IPS-15b (cell line): ENCODE data around the gene XPO6.

ENCODE experiments used
- H3K27me3 ChIP-seq: one replicate; pipeline ENCODE4 v1.6.1; 2013; ENCODE audit warnings: low read length; ENCODE audit not compliant: control insufficient read depth, insufficient read depth
- H3K36me3 ChIP-seq: one replicate; pipeline ENCODE4 v1.6.1; 2013; ENCODE audit warnings: low read length; ENCODE audit not compliant: control insufficient read depth, insufficient read depth
- H3K4me1 ChIP-seq: one replicate; pipeline ENCODE4 v1.6.1; 2013; ENCODE audit warnings: mild to moderate bottlenecking, low read length; ENCODE audit not compliant: control insufficient read depth, insufficient read depth
- H3K4me3 ChIP-seq: one replicate; pipeline ENCODE4 v1.5.1; 2013; ENCODE audit warnings: low read depth, low read length
- H3K9ac ChIP-seq: one replicate; pipeline ENCODE4 v1.6.1; 2013; ENCODE audit warnings: low read depth, mild to moderate bottlenecking, low read length
- H3K9me3 ChIP-seq: one replicate; pipeline ENCODE4 v1.6.1; 2013; ENCODE audit warnings: mild to moderate bottlenecking, low read length; ENCODE audit not compliant: control insufficient read depth, insufficient read depth

The XPO6 gene

DNA sequence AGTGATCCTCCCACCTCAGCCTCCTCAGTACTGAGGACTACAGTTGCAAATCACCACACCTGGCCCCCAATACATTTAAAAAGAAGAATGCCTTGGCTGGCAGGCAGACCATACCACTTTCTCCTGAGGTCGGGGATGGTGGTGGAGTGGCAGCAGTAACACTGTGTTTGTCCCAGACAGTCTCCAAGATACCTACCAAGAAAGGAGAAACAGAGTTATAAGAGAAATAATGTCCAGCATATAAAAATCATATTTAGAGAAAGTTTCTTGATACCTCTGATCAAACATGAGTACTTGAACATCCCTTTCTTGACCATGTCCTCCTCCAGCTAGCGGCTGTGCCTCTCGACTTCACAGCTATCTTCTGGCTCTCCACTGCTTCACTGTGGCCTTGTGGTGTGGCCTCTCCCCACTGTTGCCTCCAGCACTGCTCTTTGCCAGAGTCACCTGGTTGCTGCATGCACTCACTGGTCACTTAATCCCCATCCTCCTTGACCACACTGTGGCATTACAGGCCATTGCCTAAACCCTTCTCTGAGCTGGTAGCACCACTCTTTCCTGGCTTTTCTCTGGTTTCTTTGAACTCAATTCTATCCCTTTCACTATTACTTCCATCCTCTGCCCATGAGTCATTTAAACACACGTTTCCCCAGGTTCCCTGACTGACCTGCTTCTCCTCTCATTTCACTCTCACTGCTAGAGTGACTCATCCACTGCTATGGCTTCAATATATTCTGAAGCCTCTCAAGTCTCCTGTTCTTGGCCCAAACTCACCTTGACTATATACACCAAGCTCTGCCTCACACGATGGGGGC lies 45.2 kb downstream of the XPO6 start:
- H3K4me3 ChIP-seq = no peak overlapping the region
- H3K4me1 ChIP-seq = no peaks in the 10 kb centered on the region
- peaks cover 10% of the 10 kb centered on the region for H3K36me3 ChIP-seq
- no peaks in the 10 kb centered on the region for H3K27me3 ChIP-seq
- H3K9me3 ChIP-seq = no peaks in the 10 kb centered on the region
- H3K9ac ChIP-seq = no peak overlapping the region

DNA sequence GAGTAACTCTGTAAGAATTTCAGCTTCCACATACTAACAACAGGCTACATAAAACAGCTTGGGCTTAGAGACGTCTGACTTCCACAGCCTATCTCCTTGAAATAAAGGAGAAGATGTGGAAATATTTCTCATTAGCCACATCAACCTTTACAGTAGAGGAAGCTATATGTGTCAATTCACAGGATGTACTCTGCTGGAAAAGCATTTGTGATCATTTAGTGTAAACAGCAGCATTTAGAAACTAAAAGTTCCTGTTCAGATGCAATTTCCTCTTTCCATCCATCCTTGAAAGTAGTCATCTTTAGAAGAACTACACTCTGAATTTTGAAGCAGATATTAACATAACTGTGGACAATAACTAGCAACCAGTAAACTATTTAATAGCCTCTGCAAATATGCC lies 46.2 kb downstream of the XPO6 start:
- Histone ChIP-seq H3K36me3 (peaks cover 10% of the 10 kb centered on the region), H3K27me3 (no peaks in the 10 kb centered on the region), H3K9me3 (no peaks in the 10 kb centered on the region), H3K9ac (no peak overlapping the region), H3K4me1 (no peaks in the 10 kb centered on the region), H3K4me3 (no peak overlapping the region)

DNA sequence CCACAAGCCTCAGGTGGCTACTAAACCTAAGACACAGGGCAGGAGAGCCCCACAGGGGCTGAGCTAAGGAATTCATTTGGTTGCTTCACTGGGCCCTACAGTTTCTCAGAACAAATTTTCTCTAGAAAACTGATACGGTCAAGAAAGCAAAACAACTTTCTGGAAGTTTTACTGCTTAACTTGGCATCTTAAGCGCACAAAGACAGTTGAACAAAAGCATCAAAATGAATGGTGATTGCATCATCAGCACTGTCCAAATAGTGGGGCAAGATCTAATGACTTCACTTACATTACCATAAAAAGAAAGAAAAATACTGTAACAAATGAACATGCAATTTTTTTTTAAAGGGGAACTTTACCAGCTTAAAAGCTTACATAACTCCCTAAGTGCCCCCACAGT lies 47.6 kb downstream of the XPO6 start:
- Histone ChIP-seq H3K4me1 (no peaks in the 10 kb centered on the region), H3K36me3 (peaks cover 7% of the 10 kb centered on the region), H3K9me3 (no peaks in the 10 kb centered on the region), H3K27me3 (no peaks in the 10 kb centered on the region), H3K4me3 (no peak overlapping the region), H3K9ac (no peak overlapping the region)

DNA sequence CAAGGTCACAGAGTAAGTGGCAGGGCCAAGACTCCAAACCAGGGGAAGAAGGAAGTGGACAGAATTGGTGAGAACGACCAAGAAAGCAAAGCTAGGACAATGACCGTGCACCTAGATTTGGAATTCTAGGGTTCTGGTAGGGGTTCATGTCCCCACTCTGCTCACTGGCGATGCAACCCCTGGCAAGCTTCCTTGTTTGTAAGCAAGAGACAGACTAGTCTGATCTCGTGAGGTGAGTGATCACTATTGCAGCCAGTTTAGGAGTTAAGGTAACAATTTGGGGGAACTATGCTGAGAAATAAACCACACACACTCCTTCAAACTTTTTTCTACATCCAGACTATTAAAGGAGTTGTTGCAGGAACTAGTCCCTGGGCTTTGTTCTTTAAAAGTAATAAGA lies 48.1 kb downstream of the XPO6 start:
- Histone ChIP-seq H3K9ac (no peak overlapping the region), H3K36me3 (peaks cover 7% of the 10 kb centered on the region), H3K9me3 (no peaks in the 10 kb centered on the region), H3K4me3 (no peak overlapping the region), H3K4me1 (no peaks in the 10 kb centered on the region), H3K27me3 (no peaks in the 10 kb centered on the region)

DNA sequence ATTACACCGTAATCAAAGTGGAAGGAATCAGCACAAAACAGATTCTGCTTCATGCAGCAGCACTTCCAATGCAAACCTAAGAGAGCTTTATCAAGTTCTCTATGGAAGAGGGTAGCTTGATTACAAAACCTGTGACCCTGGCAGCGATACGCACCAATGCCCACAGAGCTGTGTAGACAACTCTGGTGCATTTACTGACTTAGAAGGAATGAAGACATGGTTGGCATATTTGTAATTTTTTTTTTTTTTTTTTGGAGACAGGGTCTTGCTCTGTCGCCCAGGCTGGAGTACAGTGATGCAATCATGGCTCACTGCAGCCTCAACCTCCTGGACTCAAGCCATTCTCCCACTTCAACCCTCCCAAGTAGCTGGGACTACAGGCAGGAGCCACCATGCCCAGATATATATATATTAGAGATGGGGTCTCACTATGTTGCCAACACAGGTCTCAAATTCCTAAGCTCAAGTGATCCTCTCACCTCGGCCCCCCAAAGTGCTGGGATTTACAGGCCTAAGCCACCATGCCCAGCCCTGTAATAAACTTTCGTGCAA lies 49.4 kb downstream of the XPO6 start:
- Histone ChIP-seq H3K4me1 (no peaks in the 10 kb centered on the region), H3K4me3 (no peak overlapping the region), H3K9ac (no peak overlapping the region), H3K9me3 (no peaks in the 10 kb centered on the region), H3K36me3 (peaks cover 13% of the 10 kb centered on the region), H3K27me3 (no peaks in the 10 kb centered on the region)

DNA sequence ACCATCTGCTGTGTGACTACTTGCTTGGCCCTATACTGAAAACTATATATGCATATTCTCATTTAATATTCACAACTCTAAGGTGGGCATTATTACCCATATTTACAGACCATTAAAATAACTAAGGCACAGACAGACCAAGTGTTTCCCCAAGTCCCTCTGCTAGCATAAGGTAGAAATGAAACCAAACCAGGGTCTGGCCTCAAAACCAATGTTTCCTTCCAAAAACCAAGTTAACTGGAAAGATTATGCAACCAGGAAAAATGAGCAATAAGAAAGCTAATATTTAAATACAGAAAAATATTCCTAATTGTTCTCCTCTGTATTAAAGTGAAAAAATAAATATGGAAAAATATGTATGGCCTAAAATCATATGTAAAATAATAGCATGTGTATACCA lies 50.1 kb downstream of the XPO6 start:
- H3K4me1 ChIP-seq = no peaks in the 10 kb centered on the region
- peaks cover 8% of the 10 kb centered on the region for H3K36me3 ChIP-seq
- no peak overlapping the region for H3K4me3 ChIP-seq

DNA sequence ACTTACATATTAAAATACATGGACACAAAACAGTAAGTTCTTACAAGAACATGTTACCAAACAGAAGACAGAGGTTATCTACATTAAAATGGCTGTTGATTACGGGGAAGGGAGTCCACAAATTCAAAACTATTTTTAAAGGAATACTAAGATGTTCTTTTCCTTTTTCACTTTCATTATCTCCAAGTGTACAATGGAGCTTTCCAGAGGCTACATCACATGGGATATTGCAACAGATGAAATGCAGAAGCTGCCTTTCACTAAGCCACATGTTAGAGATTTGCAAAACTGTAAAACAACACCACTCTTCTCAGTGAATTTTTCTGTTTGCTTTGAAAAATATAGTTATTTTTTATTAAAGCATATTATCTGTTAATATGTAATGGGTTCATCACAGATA lies 53.6 kb downstream of the XPO6 start:
- Histone ChIP-seq H3K36me3 (peaks cover 18% of the 10 kb centered on the region), H3K9ac (no peak overlapping the region), H3K9me3 (no peaks in the 10 kb centered on the region), H3K4me1 (no peaks in the 10 kb centered on the region), H3K27me3 (no peaks in the 10 kb centered on the region), H3K4me3 (no peak overlapping the region)

More for the DNA sequence above, 50.1 kb downstream of the XPO6 start:
- H3K9ac ChIP-seq = no peak overlapping the region
- no peaks in the 10 kb centered on the region for H3K27me3 ChIP-seq
- H3K9me3 ChIP-seq = no peaks in the 10 kb centered on the region

DNA sequence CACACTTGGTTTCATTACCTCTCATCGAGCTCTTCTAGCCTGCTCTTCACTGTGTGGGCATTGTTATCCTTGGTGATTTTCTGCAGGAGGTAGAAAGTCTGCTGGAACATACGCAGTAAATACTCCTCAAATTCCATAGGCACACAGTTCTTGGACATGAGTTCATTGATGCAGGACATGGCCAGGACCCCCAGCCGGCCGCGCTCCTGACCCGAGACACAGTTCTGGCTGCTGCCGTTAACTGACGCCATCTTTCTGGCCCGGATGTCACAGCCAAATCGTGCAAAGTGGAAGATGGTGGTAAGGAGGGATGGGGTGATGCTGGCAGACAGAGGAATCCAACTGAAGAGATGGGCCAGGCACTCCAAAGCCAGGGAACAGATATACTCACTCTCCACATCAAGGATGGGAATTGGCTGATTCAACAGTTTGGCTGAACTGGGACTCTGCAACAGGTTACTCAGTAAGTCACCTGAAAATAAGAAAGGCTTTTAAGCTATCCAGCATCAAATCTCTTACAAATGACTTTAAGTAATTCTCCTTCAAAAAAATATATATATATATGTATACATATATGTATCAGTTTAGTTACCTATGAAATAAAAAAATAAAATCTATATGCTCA lies 55.6 kb downstream of the XPO6 start:
- Histone ChIP-seq H3K9me3 (no peaks in the 10 kb centered on the region), H3K36me3 (peaks cover 18% of the 10 kb centered on the region), H3K4me1 (no peaks in the 10 kb centered on the region), H3K27me3 (no peaks in the 10 kb centered on the region), H3K4me3 (no peak overlapping the region), H3K9ac (no peak overlapping the region)

DNA sequence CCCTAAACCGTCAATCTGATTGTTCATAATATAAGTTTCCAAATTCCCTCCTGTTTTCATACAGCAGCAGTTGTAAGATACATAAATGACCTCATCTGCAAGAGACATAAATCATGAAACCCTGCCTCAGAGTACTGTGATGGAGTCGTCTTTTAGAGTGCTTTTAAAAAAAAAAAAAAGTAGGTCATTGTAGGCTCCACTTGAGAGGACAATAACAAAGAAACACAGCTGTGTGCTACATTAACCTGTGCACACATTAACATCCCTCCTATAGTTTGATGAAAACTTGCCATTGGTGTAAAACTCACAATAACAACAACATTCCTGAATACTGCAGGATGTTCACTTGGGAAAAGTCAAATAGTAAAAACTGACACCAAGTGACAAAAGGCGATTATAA lies 56.5 kb downstream of the XPO6 start:
- no peaks in the 10 kb centered on the region for H3K4me1 ChIP-seq
- no peak overlapping the region for H3K9ac ChIP-seq
- no peaks in the 10 kb centered on the region for H3K9me3 ChIP-seq
- peaks cover 18% of the 10 kb centered on the region for H3K36me3 ChIP-seq
- H3K4me3 ChIP-seq = no peak overlapping the region
- H3K27me3 ChIP-seq = no peaks in the 10 kb centered on the region

DNA sequence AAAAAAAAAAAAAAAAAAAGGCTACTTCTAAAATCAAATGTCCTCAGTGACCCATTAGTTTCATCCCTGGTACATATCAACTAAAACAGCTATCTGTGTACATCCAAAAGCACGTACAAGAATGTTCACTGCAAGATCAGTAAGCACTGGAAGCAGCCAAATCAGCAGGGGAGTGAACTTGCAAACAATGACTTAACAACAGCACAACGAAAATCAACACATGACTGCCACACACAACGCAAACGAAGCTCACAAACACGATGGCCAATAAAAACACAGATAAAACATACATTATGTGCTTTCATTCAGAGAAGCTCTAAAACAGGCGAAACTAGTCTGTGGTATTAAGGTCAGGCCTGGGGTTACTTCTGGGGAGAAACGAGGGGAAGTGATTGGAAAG lies 60.6 kb downstream of the XPO6 start:
- Histone ChIP-seq H3K9ac (no peak overlapping the region), H3K36me3 (peaks cover 24% of the 10 kb centered on the region), H3K27me3 (no peaks in the 10 kb centered on the region)

DNA sequence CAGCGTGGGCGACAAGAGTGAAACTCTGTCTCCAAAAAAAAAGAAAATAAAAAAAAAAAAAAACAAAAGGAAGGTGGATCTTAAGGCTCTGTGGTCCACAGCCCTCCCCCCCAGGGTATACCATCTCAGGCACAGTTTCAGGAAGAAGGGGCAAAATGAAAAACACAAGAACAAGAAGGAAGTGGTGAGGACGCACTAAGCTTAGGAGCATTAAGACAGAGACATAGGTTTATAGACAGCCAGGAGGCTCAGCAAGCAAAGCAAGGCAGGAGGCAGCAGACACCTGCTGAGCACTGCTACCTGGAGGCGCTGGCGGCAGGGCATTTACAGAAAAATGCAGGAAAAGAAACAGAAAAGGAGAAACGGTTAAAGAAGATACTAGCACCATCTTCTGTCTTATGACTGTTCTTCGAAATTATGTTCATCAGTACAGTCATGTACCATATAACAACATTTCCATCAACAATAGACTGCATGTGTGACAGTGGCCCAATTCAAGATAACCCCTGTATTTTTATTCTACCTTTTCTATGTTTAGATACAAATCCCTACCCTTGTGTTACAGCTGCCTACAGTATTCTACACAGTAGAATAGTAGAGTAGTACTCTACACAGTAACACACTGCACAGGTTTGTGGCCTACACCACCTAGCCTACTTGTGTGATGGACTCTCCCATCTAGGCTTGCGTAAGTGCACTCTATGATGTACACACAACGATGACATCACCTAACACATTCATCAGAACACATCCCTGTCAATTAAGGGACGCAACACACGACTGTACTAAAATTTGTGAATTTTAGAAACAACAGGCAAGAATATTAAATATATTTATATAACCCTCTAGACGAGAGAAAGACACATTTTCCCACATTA lies 62.5 kb downstream of the XPO6 start:
- no peak overlapping the region for H3K4me3 ChIP-seq
- no peaks in the 10 kb centered on the region for H3K4me1 ChIP-seq
- no peak overlapping the region for H3K9ac ChIP-seq
- H3K27me3 ChIP-seq = no peaks in the 10 kb centered on the region
- H3K36me3 ChIP-seq = peaks cover 21% of the 10 kb centered on the region
- no peaks in the 10 kb centered on the region for H3K9me3 ChIP-seq

More for the DNA sequence above, 60.6 kb downstream of the XPO6 start:
- no peak overlapping the region for H3K4me3 ChIP-seq
- no peaks in the 10 kb centered on the region for H3K9me3 ChIP-seq
- no peaks in the 10 kb centered on the region for H3K4me1 ChIP-seq
